Fibroblast of skin of scalp (primary cell): ENCODE measurements around the gene MXRA7.
"Not testable (repeated sequence)": the region's sequence is repeated elsewhere in the genome, so short reads cannot be mapped to it uniquely, and the experiment has no call there.

Source experiments
- DNase-seq: peaks from one replicate; pipeline ENCODE4 v3.0.0-alpha.2; 2013

MXRA7 gene

GRCh38 chr17:76735586-76736348 lies 25.0 kb upstream of the MXRA7 start:
- no peak for DNase-seq

GRCh38 chr17:76735006-76735405 lies 24.2 kb upstream of the MXRA7 start:
- no peak for DNase-seq

DNA sequence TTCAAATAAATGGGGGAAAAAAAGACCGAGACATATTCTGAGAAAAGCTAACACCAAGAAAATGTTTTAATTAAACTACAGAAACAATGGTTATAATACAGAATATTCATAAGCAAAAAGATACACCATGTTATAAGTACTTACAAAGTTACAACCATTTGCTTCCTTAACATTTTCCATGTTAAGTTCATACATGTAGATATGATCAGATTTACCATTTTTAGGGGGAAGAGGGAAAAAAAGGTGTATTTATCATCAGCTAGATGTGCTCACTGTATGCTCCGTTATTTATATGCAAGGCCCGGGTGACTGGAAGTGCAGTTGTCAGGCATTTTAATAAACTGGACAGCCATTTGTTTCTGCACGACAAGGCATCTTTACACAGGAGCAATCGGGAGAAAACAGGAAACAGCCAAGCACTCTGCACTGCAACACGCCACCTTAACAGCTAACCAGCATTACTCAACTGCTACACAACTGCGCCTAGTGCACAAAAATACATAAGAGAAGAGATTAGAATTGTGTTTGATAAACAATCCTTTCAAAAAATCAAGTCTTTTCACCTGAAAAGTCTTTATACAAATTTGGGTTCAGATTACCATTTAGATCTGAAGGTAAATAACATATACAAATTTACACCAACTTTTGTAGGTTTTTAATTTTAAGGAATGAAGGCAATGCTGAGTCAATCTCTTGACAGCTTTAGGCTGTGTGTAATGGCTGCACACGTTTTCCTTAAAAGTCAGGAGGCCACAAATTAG lies 23.5 kb upstream of the MXRA7 start:
- DNase-seq = no peak

DNA sequence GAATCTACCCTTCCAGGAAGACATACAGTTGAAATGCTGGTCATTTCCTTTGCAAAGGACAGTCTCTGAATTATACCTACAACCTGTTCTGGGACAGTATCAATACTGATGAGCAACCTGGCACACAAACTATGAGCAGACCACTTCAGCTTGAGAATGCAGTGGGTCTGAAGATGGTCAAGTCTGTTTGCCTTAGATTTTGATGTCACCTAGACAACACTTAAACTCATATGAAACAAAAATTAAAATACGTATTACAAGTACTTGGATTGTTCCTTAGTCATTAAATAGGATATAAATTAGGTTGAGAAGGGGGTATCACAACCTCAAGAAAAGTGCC lies 22.8 kb upstream of the MXRA7 start:
- DNase-seq = no peak

GRCh38 chr17:76732734-76733617 lies 22.2 kb upstream of the MXRA7 start:
- DNase-seq = no peak

GRCh38 chr17:76731800-76732733 lies 21.3 kb upstream of the MXRA7 start:
- DNase-seq = not testable (repeated sequence)

DNA sequence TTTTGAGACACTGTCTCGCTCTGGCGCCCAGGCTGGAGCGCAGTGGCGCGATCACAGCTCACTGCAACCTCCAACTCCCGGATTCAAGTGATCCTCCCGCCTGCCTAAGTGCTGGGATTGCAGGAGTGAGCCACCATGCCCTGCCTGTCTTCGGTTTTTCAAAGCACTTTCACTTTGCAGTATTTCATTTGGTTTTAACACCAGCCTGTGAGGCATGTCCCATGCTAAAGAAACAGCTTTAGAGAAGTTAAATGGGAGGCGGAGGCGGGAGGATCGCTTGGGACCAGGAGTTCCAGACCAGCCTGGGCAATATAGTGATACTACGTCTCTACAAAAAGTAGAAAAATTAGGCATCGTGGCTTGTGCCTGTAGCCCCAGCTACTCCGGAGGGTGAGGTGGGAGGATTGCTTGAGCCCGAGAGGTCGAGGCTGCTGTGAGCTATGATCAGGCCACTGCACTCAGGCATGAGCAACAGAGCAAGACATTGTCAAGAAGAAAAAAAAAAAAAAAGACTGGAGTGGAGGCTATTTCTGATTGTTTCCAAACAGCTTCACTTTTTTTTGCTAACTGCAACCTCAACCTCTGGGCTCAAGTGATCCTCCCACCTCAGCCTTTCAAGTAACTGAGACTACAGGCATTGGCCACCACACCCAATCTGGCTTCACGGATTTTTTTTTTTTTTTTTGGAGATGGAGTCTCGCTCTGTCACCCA lies 17.1 kb upstream of the MXRA7 start:
- DNase-seq = no peak

GRCh38 chr17:76726776-76727718 lies 16.3 kb upstream of the MXRA7 start, which contains the start of gene METTL23:
TSS of gene METTL23 (plus strand) at chr17:76726839. CDS start at chr17:76729711, 2,872 bp downstream.
- DNase-seq = peak; percentile 73

DNA sequence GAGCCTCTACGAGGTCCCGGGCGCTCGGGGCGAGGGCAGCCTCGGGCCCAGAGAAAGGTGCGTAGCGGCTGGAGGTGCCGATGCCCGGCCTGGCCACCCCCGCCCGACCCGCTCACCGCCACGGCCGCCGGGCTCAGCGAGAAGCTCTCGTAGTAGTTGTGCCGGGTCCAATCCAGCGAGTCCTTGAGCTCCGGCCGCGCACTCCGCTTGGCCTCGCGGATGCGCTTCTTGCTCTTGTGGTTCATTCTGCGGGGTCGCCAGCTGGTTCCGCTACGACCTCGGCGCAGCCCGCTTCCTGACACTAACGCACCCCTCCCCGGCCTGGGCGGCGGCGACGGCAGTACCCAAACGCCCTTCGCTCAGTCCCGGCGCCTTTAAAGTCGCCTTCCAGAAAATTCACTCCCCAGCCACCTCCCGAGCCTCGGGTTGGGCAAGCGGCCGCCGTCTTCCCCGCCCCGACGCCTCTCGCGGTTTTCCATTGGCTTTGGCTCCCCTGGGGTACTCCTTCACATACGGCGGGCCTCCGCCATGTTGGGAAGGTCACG lies 15.5 kb upstream of the MXRA7 start, which contains the start of gene JMJD6:
Gene JMJD6, minus strand, starts transcription at position 376 of the 545 bp plus-strand sequence. Its CDS starts 131 bp downstream, at position 245.
- DNase-seq = peak; percentile 98

GRCh38 chr17:76725580-76726230 lies 14.9 kb upstream of the MXRA7 start:
- peak; percentile 61 for DNase-seq

GRCh38 chr17:76723812-76724211 lies 13.0 kb upstream of the MXRA7 start:
- DNase-seq = no peak

GRCh38 chr17:76722977-76723376 lies 12.2 kb upstream of the MXRA7 start:
- DNase-seq = not testable (repeated sequence)

- DNase-seq = no peak
Observed at GRCh38 chr17:76722279-76722678, 11.5 kb upstream of the MXRA7 start.

- DNase-seq = no peak
Observed at GRCh38 chr17:76721463-76721862, 10.7 kb upstream of the MXRA7 start.

GRCh38 chr17:76720941-76721340 lies 10.2 kb upstream of the MXRA7 start:
- DNase-seq = no peak

DNA sequence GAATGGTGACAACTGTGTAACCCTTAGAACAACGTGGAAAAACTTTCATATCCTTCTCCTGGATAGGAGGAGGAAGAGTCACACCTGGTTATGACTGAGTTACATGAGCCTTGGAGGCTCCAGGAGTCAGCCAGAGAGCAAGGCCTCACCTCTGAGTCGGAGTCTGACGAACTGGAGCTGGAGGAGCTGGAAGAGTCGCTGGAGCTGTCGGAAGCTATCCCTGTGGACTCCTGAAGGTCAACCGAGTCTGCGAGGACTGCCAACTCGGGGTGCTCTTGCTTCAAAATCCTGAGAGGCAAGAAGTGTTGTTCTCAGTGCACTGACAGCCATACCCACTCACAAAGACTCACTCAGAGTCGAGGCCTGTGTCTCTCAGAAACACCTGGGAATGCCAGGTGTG lies 9.4 kb upstream of the MXRA7 start:
- no peak for DNase-seq

- no peak for DNase-seq
Observed at GRCh38 chr17:76718516-76718915, 7.8 kb upstream of the MXRA7 start.

GRCh38 chr17:76716839-76717215 lies 6.1 kb upstream of the MXRA7 start:
- peak; percentile 95 for DNase-seq
